ENCODE measurements around the gene CLEC2L. TPM values are rescaled to one million over a fixed set of nuclear protein-coding genes. Genes with fewer than 3 reads are reported as not detected.

The CLEC2L gene
- total RNA-seq, 3 donors from 2014 or later: not detected

GRCh38 chr7:139566736-139567646 is 43.5 kb downstream of the CLEC2L start:
- no peaks in the 10 kb centered on the region for H3K9me3 ChIP-seq
- H3K36me3 ChIP-seq (ENCODE audit: low read depth): no peaks in the 10 kb centered on the region
- H3K4me1 ChIP-seq (ENCODE audit: low read depth): no peaks in the 10 kb centered on the region
- DNase-seq: no peak
- TF ChIP-seq CTCF (IDR thresholded peaks at IDR 0.05): no peak
- ATAC-seq: no peak
- intact Hi-C loops (cut with DNase I, micrococcal nuclease): no loop called here
- H3K4me3 ChIP-seq: no peak overlapping the region

GRCh38 chr7:139567647-139568345 is 44.3 kb downstream of the CLEC2L start:
- DNase-seq (no peak), ATAC-seq (no peak)
- TF ChIP-seq CTCF (IDR thresholded peaks at IDR 0.05): no peak
- no peak overlapping the region for H3K4me3 ChIP-seq
- intact Hi-C loops (cut with DNase I, micrococcal nuclease): no loop called here
- no peaks in the 10 kb centered on the region for H3K4me1 ChIP-seq (ENCODE audit: low read depth)
- no peaks in the 10 kb centered on the region for H3K9me3 ChIP-seq
- no peaks in the 10 kb centered on the region for H3K36me3 ChIP-seq (ENCODE audit: low read depth)

- TF ChIP-seq CTCF (IDR thresholded peaks at IDR 0.05): no peak
- ATAC-seq (no peak), DNase-seq (no peak)
- no peak overlapping the region for H3K4me3 ChIP-seq
- H3K4me1 ChIP-seq (ENCODE audit: low read depth): no peaks in the 10 kb centered on the region
- H3K9me3 ChIP-seq: no peaks in the 10 kb centered on the region
- intact Hi-C loops (cut with DNase I, micrococcal nuclease): no loop called here
- no peaks in the 10 kb centered on the region for H3K36me3 ChIP-seq (ENCODE audit: low read depth)
These were observed 44.8 kb downstream of the CLEC2L start for GRCh38 chr7:139568346-139568675.

- intact Hi-C loops (cut with DNase I, micrococcal nuclease): no loop called here
- Histone ChIP-seq H3K9me3 (no peaks in the 10 kb centered on the region), H3K4me1 (ENCODE audit: low read depth) (no peaks in the 10 kb centered on the region), H3K36me3 (ENCODE audit: low read depth) (no peaks in the 10 kb centered on the region), H3K4me3 (no peak overlapping the region)
- no peak for TF ChIP-seq CTCF (IDR thresholded peaks at IDR 0.05)
- DNase-seq: no peak
- no peak for ATAC-seq
These were observed 45.5 kb downstream of the CLEC2L start for GRCh38 chr7:139568813-139569490.

GRCh38 chr7:139570119-139570518 is 46.6 kb downstream of the CLEC2L start:
- no peak for DNase-seq

More at GRCh38 chr7:139570119-139570518, 46.6 kb downstream of the CLEC2L start:
- TF ChIP-seq CTCF (IDR thresholded peaks at IDR 0.05): no peak
- Histone ChIP-seq H3K4me1 (ENCODE audit: low read depth) (no peaks in the 10 kb centered on the region), H3K36me3 (ENCODE audit: low read depth) (no peaks in the 10 kb centered on the region), H3K4me3 (no peak overlapping the region), H3K9me3 (no peaks in the 10 kb centered on the region)
- no peak for ATAC-seq
- intact Hi-C loops (cut with DNase I, micrococcal nuclease): no loop called here
